ENCODE results near the gene RNF34. TPM values are rescaled to one million over a fixed set of nuclear protein-coding genes. Genes with fewer than 3 reads are reported as not detected.

Gene RNF34
- total and polyA plus RNA-seq, 2 of the 8 experiments (the other 6 are each of a cell fraction or from before 2014, with no cell fraction given): 37.9 to 57.6 TPM

GRCh38 chr12:121400332-121401139 lies 618 bp downstream of the RNF34 start:
- Histone ChIP-seq H3K79me2 (ENCODE audit: control insufficient read depth in 1 of 2, insufficient read depth in 2 of 2, low read length in 2 of 2) (peaks cover 4 to 43% of the 10 kb centered on the region in 2 experiments; a peak in 3 of 4 replicates), H3K36me3 (ENCODE audit: control insufficient read depth in 2 of 4, insufficient read depth in 4 of 4, low read length in 3 of 4) (peaks cover 0 to 8% (median 5%) of the 10 kb centered on the region in 4 experiments; a peak in 4 of 8 replicates), H3K14ac (ENCODE audit: insufficient read length) (no peak overlapping the region), H3K4ac (replicated peaks; ENCODE audit: insufficient read length, low read depth, low read length) (peak overlapping the region; percentile 89), H3K23ac (ENCODE audit: insufficient read length) (no peak overlapping the region), H2BK12ac (ENCODE audit: low read depth, low read length) (no peak overlapping the region), H3K9ac (replicated peaks in 1 of 4; ENCODE audit: extremely low read depth in 1 of 4, low read depth in 3 of 4, low read length in 3 of 4) (peak overlapping the region; percentile 77 to 93 (median 80)), H4K8ac (ENCODE audit: extremely low read depth, insufficient read depth, low read length) (peak overlapping the region; percentile 91), H3K4me1 (replicated peaks in 1 of 4; ENCODE audit: control insufficient read depth in 3 of 4, insufficient read depth in 4 of 4, low read length in 3 of 4) (peaks cover 0 to 4% (median under 1%) of the 10 kb centered on the region in 4 experiments; a peak in 1 of 7 replicates), H3K9me3 (ENCODE audit: insufficient read depth in 2 of 2, low read depth in 1 of 2, low read length in 1 of 2) (no peaks in the 10 kb centered on the region), H3K27me3 (replicated peaks in 1 of 4; ENCODE audit: control insufficient read depth in 3 of 4, extremely low read depth in 1 of 4, insufficient read depth in 3 of 4, low read length in 3 of 4) (no peaks in the 10 kb centered on the region), H2AFZ (ENCODE audit: low read length) (no peak overlapping the region; the same call in 1 of the 2 replicates), H2BK5ac (ENCODE audit: low read depth, low read length) (peak overlapping the region; percentile 80), H2AK5ac (ENCODE audit: low read depth, low read length) (no peak overlapping the region; the same call in 1 of the 2 replicates), H2BK20ac (ENCODE audit: low read length) (no peak overlapping the region), H3K27ac (ENCODE audit: low read depth, low read length) (peak overlapping the region; percentile 83), H3K23me2 (ENCODE audit: low read depth, low read length) (peaks cover 8% of the 10 kb centered on the region), H2BK120ac (replicated peaks; ENCODE audit: low read depth, low read length) (no peak overlapping the region), H3K18ac (ENCODE audit: extremely low read depth, low read length) (peak overlapping the region; percentile 95), H3K79me1 (ENCODE audit: low read depth, low read length) (peaks cover 4% of the 10 kb centered on the region), H3K4me2 (ENCODE audit: insufficient read depth in 1 of 2, low read depth in 2 of 2, low read length in 2 of 2) (peak overlapping the region; percentile 79 to 99), H3K56ac (replicated peaks; ENCODE audit: insufficient read length, low read depth, low read length) (peak overlapping the region; percentile 82), H3K4me3 (ENCODE audit: extremely low read depth in 1 of 4, insufficient read depth in 2 of 4, low read depth in 3 of 4, low read length in 4 of 4) (peak overlapping the region; percentile 76 to 87 (median 86)), H4K91ac (replicated peaks; ENCODE audit: insufficient read length, low read length) (peak overlapping the region; percentile 81), H4K5ac (ENCODE audit: insufficient read length, low read depth, low read length) (peak overlapping the region; percentile 89), H2BK15ac (ENCODE audit: low read length) (no peak overlapping the region), H4K20me1 (replicated peaks in 1 of 2; ENCODE audit: control insufficient read depth in 1 of 2, insufficient read depth in 2 of 2, low read length in 2 of 2) (peaks cover 0 to 3% of the 10 kb centered on the region in 2 experiments)
- FAIRE-seq: no peak
- CTCF ChIA-PET (ENCODE audit: partially characterized antibody): interaction anchor here (0.5 to 3.8 kb wide), 10 partner anchors 11 to 373 kb away, joined by 3 to 18 read pairs (median 3); no protein-coding TSS in a partner anchor
- 4% methylated on average over 37 of the region's 48 CpGs; no CpG with 5 or more reads in 1 of the 2 experiments for WGBS, 2 experiments (ENCODE audit: extremely low coverage in 1 of 2, insufficient coverage in 1 of 2, insufficient read length in 1 of 2, insufficient replicate concordance in 2 of 2, low coverage in 1 of 2, low lambda C conversion rate in 2 of 2, missing lambda C conversion rate in 1 of 2)
- POLR2A ChIA-PET (ENCODE audit: partially characterized antibody): interaction anchor here (0.6 to 3.0 kb wide), 26 partner anchors 9 to 489 kb away, joined by 3 to 22 read pairs (median 4); partner anchors contain the start of genes ANAPC5, CAMKK2 and KDM2B
- no peak for DNase-seq (ENCODE audit: low read depth in 1 of 2, low spot score in 2 of 2)
- TF ChIP-seq MAFK (IDR thresholded peaks at IDR 0.05; ENCODE audit: low read depth, low read length): no peak
- TF ChIP-seq SIRT6 (IDR thresholded peaks at IDR 0.05; ENCODE audit: low read length): no peak
- no peak for TF ChIP-seq ATF2 (IDR thresholded peaks at IDR 0.05; ENCODE audit: low read length)
- 0 out of 2 replicates have a peak, but pooled peaks have one; percentile 0 for TF ChIP-seq YY1 (IDR thresholded peaks at IDR 0.05; ENCODE audit: low read depth, low read length)
- no peak for TF ChIP-seq GTF2F1 (IDR thresholded peaks at IDR 0.05; ENCODE audit: borderline replicate concordance, low read depth, low read length)
- no peak for TF ChIP-seq EGR1 (IDR thresholded peaks at IDR 0.05; ENCODE audit: borderline replicate concordance, low read depth, low read length)
- no peak for TF ChIP-seq PHF8 (conservative IDR thresholded peaks at IDR 0.05; ENCODE audit: low read depth, low read length)
- TF ChIP-seq SRF (IDR thresholded peaks at IDR 0.05; ENCODE audit: low read depth, low read length): no peak
- peak in 1 of 2 experiments; percentile 61; a peak in 1 of 4 replicates for TF ChIP-seq SIN3A (conservative IDR thresholded peaks at IDR 0.05 in 1 of 2, IDR thresholded peaks at IDR 0.05 in 1 of 2; ENCODE audit: low read depth in 1 of 2, low read length in 2 of 2)
